Measurements from ENCODE around the gene TRAF4. TPM values are rescaled to one million over a fixed set of nuclear protein-coding genes. Genes with fewer than 3 reads are reported as not detected.

TRAF4 gene
- total and polyA plus RNA-seq, 4 donors = 35.7 to 92.4 (median 54.1) TPM

DNA sequence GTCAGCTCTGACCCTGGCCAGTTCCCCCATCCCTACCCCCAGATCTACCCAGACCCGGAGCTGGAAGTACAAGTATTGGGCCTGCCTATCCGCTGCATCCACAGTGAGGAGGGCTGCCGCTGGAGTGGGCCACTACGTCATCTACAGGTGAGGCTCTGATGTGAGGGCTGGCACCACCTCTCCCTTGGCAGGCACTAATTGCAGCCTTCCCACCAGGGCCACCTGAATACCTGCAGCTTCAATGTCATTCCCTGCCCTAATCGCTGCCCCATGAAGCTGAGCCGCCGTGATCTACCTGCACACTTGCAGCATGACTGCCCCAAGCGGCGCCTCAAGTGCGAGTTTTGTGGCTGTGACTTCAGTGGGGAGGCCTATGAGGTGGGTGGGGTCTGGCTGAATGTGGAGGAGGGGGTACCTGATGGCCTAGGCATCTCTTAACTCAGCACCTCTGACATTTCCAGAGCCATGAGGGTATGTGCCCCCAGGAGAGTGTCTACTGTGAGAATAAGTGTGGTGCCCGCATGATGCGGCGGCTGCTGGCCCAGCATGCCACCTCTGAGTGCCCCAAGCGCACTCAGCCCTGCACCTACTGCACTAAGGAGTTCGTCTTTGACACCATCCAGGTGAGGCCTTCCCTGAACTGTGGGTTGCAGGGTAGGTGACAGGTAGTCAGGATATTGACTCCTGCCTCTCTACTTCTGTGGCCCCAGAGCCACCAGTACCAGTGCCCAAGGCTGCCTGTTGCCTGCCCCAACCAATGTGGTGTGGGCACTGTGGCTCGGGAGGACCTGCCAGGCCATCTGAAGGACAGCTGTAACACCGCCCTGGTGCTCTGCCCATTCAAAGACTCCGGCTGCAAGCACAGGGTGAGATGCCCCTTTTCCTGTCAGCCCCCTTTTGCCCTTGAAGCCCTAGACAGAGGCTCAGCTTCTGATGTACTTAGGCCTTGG, 4.3 kb downstream of the TRAF4 start:
- Histone ChIP-seq H3K4me1 (ENCODE audit: control insufficient read depth in 5 of 5, insufficient read depth in 5 of 5, low read length in 5 of 5) (peaks cover 0 to 42% (median 16%) of the 10 kb centered on the region in 5 donors), H3K9me3 (ENCODE audit: control insufficient read depth in 4 of 4, insufficient read depth in 3 of 4, low read length in 3 of 4) (no peaks in the 10 kb centered on the region), H3K36me3 (ENCODE audit: control insufficient read depth in 4 of 4, insufficient read depth in 4 of 4, low read length in 4 of 4) (peaks cover 0 to 44% (median 25%) of the 10 kb centered on the region in 4 donors), H3K27ac (ENCODE audit: low read depth in 1 of 2, low read length in 1 of 2) (peak overlapping the region in 1 of 2 donors; percentile 29), H3K9ac (ENCODE audit: insufficient read depth in 1 of 2, low read length in 2 of 2) (no peak overlapping the region), H3K4me3 (no peak overlapping the region), H3K27me3 (ENCODE audit: control insufficient read depth in 3 of 3, insufficient read depth in 3 of 3, low read length in 2 of 3) (no peaks in the 10 kb centered on the region)
- 77 to 93% methylated on average over 18 of the region's 18 CpGs for WGBS, 2 donors
- TF ChIP-seq CTCF (IDR thresholded peaks at IDR 0.05; ENCODE audit: control extremely low read depth, extremely low read depth) = no peak
- DNase-seq (no peak), ATAC-seq (ENCODE audit: insufficient read depth, low FRiP score) (no peak)

- ATAC-seq (ENCODE audit: insufficient read depth, low FRiP score) = no peak
- TF ChIP-seq CTCF (IDR thresholded peaks at IDR 0.05; ENCODE audit: control extremely low read depth, extremely low read depth) = no peak
- Histone ChIP-seq H3K36me3 (ENCODE audit: control insufficient read depth in 4 of 4, insufficient read depth in 4 of 4, low read length in 4 of 4) (peaks cover 0 to 44% (median 25%) of the 10 kb centered on the region in 4 donors), H3K9me3 (ENCODE audit: control insufficient read depth in 4 of 4, insufficient read depth in 3 of 4, low read length in 3 of 4) (no peaks in the 10 kb centered on the region), H3K27ac (ENCODE audit: low read depth in 1 of 2, low read length in 1 of 2) (peak overlapping the region in 1 of 2 donors; percentile 43), H3K9ac (ENCODE audit: insufficient read depth in 1 of 2, low read length in 2 of 2) (no peak overlapping the region), H3K27me3 (ENCODE audit: control insufficient read depth in 3 of 3, insufficient read depth in 3 of 3, low read length in 2 of 3) (no peaks in the 10 kb centered on the region), H3K4me1 (ENCODE audit: control insufficient read depth in 5 of 5, insufficient read depth in 5 of 5, low read length in 5 of 5) (peaks cover 0 to 37% (median 16%) of the 10 kb centered on the region in 5 donors), H3K4me3 (no peak overlapping the region)
- WGBS, 2 donors = 62 to 87% methylated on average over 18 of the region's 18 CpGs
- no peak for DNase-seq
These were observed 5.2 kb downstream of the TRAF4 start for GRCh38 chr17:28748852-28749515.

DNA sequence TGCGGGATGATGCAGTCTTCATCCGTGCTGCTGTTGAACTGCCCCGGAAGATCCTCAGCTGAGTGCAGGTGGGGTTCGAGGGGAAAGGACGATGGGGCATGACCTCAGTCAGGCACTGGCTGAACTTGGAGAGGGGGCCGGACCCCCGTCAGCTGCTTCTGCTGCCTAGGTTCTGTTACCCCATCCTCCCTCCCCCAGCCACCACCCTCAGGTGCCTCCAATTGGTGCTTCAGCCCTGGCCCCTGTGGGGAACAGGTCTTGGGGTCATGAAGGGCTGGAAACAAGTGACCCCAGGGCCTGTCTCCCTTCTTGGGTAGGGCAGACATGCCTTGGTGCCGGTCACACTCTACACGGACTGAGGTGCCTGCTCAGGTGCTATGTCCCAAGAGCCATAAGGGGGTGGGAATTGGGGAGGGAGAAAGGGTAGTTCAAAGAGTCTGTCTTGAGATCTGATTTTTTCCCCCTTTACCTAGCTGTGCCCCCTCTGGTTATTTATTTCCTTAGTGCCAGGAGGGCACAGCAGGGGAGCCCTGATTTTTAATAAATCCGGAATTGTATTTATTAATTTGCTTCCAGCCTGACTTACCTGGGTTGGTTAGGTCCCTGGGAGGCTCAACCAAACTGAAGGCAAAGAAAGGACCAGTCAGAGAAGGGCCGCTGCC, 5.8 kb downstream of the TRAF4 start:
- no peaks in the 10 kb centered on the region for H3K9me3 ChIP-seq (ENCODE audit: control insufficient read depth in 4 of 4, insufficient read depth in 3 of 4, low read length in 3 of 4)
- peak overlapping the region in 1 of 2 donors; percentile 43 for H3K27ac ChIP-seq (ENCODE audit: low read depth in 1 of 2, low read length in 1 of 2)
- ATAC-seq (ENCODE audit: insufficient read depth, low FRiP score) (no peak), DNase-seq (no peak)
- H3K4me3 ChIP-seq = no peak overlapping the region
- peaks cover 0 to 37% (median 16%) of the 10 kb centered on the region in 5 donors for H3K4me1 ChIP-seq (ENCODE audit: control insufficient read depth in 5 of 5, insufficient read depth in 5 of 5, low read length in 5 of 5)
- no peaks in the 10 kb centered on the region for H3K27me3 ChIP-seq (ENCODE audit: control insufficient read depth in 3 of 3, insufficient read depth in 3 of 3, low read length in 2 of 3)
- 54 to 65% methylated on average over 10 to 11 of the region's 11 CpGs for whole genome bisulfite sequencing, 2 donors
- no peak overlapping the region for H3K9ac ChIP-seq (ENCODE audit: insufficient read depth in 1 of 2, low read length in 2 of 2)
- H3K36me3 ChIP-seq (ENCODE audit: control insufficient read depth in 4 of 4, insufficient read depth in 4 of 4, low read length in 4 of 4) = peaks cover 0 to 44% (median 25%) of the 10 kb centered on the region in 4 donors
- no peak for TF ChIP-seq CTCF (IDR thresholded peaks at IDR 0.05; ENCODE audit: control extremely low read depth, extremely low read depth)

All from lung (tissue), 12 donors.